ENCODE measurements around the gene ANKRD28.

The ANKRD28 gene

DNA sequence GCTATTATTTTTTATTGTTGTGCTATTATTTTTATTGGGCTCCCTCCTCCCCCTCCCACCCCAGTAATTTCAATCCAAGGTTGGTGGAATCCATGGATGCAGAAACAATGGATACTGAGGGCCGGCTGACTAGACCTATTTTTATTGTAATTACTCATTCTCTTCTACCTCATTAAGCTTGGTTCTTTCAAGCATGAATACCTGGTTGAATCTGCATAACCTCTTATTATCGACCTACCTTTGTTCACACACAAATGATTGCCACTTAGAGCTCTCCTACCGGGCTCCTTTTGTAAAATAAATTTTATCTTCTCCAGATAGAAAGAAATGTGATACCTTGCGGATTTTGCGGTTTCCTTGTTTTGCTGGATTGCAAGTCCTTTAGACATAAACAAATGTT, 164.6 kb downstream of the ANKRD28 start:
- Histone ChIP-seq H2AFZ (ENCODE audit: low read length) (no peak overlapping the region), H3K4me3 (ENCODE audit: low read depth, low read length, poor library complexity, severe bottlenecking) (no peak overlapping the region), H3K9me3 (ENCODE audit: low read length) (no peaks in the 10 kb centered on the region), H3K4me2 (ENCODE audit: low read length) (no peak overlapping the region), H3K27me3 (ENCODE audit: insufficient read depth, low read length) (no peaks in the 10 kb centered on the region), H4K20me1 (ENCODE audit: insufficient read depth, low read length) (no peaks in the 10 kb centered on the region), H3K9ac (ENCODE audit: low read length) (no peak overlapping the region), H3K9me2 (ENCODE audit: low read depth, low read length) (no peaks in the 10 kb centered on the region), H3K27ac (ENCODE audit: low read depth, low read length, poor library complexity, severe bottlenecking) (no peak overlapping the region), H3K36me3 (ENCODE audit: insufficient read depth, low read length) (no peaks in the 10 kb centered on the region), H3K79me2 (ENCODE audit: insufficient read depth, low read length) (no peaks in the 10 kb centered on the region), H3F3A (ENCODE audit: insufficient read depth, low read length) (no peaks in the 10 kb centered on the region), H3K4me1 (ENCODE audit: insufficient read depth, low read length, severe bottlenecking) (peaks cover 14% of the 10 kb centered on the region)
- TF ChIP-seq, protein P1, sequence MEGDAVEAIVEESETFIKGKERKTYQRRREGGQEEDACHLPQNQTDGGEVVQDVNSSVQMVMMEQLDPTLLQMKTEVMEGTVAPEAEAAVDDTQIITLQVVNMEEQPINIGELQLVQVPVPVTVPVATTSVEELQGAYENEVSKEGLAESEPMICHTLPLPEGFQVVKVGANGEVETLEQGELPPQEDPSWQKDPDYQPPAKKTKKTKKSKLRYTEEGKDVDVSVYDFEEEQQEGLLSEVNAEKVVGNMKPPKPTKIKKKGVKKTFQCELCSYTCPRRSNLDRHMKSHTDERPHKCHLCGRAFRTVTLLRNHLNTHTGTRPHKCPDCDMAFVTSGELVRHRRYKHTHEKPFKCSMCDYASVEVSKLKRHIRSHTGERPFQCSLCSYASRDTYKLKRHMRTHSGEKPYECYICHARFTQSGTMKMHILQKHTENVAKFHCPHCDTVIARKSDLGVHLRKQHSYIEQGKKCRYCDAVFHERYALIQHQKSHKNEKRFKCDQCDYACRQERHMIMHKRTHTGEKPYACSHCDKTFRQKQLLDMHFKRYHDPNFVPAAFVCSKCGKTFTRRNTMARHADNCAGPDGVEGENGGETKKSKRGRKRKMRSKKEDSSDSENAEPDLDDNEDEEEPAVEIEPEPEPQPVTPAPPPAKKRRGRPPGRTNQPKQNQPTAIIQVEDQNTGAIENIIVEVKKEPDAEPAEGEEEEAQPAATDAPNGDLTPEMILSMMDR (IDR thresholded peaks at IDR 0.05; ENCODE audit: low read length) = no peak
- no peak for TF ChIP-seq EZH2 (IDR thresholded peaks at IDR 0.05; ENCODE audit: borderline replicate concordance, low read length)

DNA sequence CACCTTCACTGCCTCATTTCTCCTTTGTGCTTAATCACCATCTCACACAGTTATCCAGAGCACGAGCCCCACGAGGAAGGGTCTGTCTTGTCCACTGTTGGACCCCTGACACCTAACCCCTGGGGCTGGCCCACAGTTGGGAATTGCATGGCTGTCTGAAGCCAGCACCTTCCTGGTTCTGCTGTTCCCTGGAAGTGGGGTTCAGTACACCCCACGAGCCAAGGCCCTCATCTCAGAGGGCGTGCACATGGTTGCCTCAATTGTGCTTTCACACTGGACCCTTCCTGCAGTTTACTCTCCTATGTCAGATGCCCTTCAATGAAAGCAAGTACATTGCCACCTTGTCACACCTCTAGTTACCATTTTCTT, 165.6 kb downstream of the ANKRD28 start:
- H3F3A ChIP-seq (ENCODE audit: insufficient read depth, low read length) = no peaks in the 10 kb centered on the region
- no peak overlapping the region for H3K27ac ChIP-seq (ENCODE audit: low read depth, low read length, poor library complexity, severe bottlenecking)
- H2AFZ ChIP-seq (ENCODE audit: low read length) = no peak overlapping the region
- peaks cover 14% of the 10 kb centered on the region for H3K4me1 ChIP-seq (ENCODE audit: insufficient read depth, low read length, severe bottlenecking)
- no peaks in the 10 kb centered on the region for H3K27me3 ChIP-seq (ENCODE audit: insufficient read depth, low read length)
- H3K9me3 ChIP-seq (ENCODE audit: low read length) = no peaks in the 10 kb centered on the region
- H3K4me2 ChIP-seq (ENCODE audit: low read length) = no peak overlapping the region
- H3K36me3 ChIP-seq (ENCODE audit: insufficient read depth, low read length) = no peaks in the 10 kb centered on the region
- H3K79me2 ChIP-seq (ENCODE audit: insufficient read depth, low read length) = no peaks in the 10 kb centered on the region
- H3K4me3 ChIP-seq (ENCODE audit: low read depth, low read length, poor library complexity, severe bottlenecking) = no peak overlapping the region
- H4K20me1 ChIP-seq (ENCODE audit: insufficient read depth, low read length) = no peaks in the 10 kb centered on the region
- no peak overlapping the region for H3K9ac ChIP-seq (ENCODE audit: low read length)
- H3K9me2 ChIP-seq (ENCODE audit: low read depth, low read length) = no peaks in the 10 kb centered on the region
- no peak for TF ChIP-seq EZH2 (IDR thresholded peaks at IDR 0.05; ENCODE audit: borderline replicate concordance, low read length)
- TF ChIP-seq, protein P1 (IDR thresholded peaks at IDR 0.05; ENCODE audit: low read length) = no peak

DNA sequence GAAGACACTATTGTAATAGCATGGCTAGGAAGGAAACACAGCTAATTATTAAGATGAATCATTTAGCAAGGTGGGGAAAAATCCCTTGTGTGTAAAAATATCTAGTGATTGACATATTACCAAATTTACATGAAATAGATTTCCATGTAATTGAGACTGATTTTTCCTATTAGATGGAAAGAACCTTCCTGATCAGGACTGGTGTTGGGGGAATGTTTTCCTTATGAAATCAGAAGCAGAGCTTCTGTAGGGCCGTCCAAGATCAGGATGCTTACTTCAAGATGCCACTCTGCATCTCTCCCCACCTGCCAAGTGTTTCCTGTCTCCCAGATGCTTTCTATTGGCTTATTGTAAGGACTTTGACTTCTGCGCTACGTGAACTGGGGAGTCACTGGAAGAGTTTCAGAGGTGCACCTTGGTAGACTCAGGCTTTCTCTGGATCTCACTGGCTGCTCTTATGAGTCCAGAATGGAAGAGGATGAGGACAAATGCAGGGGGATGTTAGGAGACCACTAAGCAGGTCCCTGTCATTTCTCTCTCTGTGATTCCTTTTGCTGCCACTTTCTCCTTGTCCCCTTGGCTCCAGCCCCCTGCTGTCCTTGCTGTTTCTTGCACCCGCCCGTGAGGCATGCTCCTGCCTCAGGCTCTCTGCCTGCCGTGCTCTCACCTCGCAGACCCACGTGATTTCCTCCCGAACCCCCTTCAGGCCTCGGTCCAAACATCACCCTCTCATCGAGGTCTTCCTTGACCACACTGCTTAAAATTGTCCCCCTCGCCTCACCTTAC, 166.2 kb downstream of the ANKRD28 start:
- peaks cover 14% of the 10 kb centered on the region for H3K4me1 ChIP-seq (ENCODE audit: insufficient read depth, low read length, severe bottlenecking)
- no peak overlapping the region for H3K4me2 ChIP-seq (ENCODE audit: low read length)
- no peaks in the 10 kb centered on the region for H3F3A ChIP-seq (ENCODE audit: insufficient read depth, low read length)
- H3K27me3 ChIP-seq (ENCODE audit: insufficient read depth, low read length) = no peaks in the 10 kb centered on the region
- no peaks in the 10 kb centered on the region for H3K9me2 ChIP-seq (ENCODE audit: low read depth, low read length)
- H4K20me1 ChIP-seq (ENCODE audit: insufficient read depth, low read length) = no peaks in the 10 kb centered on the region
- H3K79me2 ChIP-seq (ENCODE audit: insufficient read depth, low read length) = no peaks in the 10 kb centered on the region
- no peaks in the 10 kb centered on the region for H3K36me3 ChIP-seq (ENCODE audit: insufficient read depth, low read length)
- H2AFZ ChIP-seq (ENCODE audit: low read length) = no peak overlapping the region
- no peaks in the 10 kb centered on the region for H3K9me3 ChIP-seq (ENCODE audit: low read length)
- H3K27ac ChIP-seq (ENCODE audit: low read depth, low read length, poor library complexity, severe bottlenecking) = no peak overlapping the region
- no peak overlapping the region for H3K9ac ChIP-seq (ENCODE audit: low read length)
- H3K4me3 ChIP-seq (ENCODE audit: low read depth, low read length, poor library complexity, severe bottlenecking) = no peak overlapping the region
- TF ChIP-seq, protein P1 (IDR thresholded peaks at IDR 0.05; ENCODE audit: low read length) = no peak
- TF ChIP-seq EZH2 (IDR thresholded peaks at IDR 0.05; ENCODE audit: borderline replicate concordance, low read length) = no peak
